Testis (tissue), 3 donors: ENCODE data around the gene DNM3. TPM values are rescaled to one million over a fixed set of nuclear protein-coding genes. Genes with fewer than 3 reads are reported as not detected.
"Not testable (repeated sequence)": the region's sequence is repeated elsewhere in the genome, so short reads cannot be mapped to it uniquely, and the experiment has no call there.

Source experiments
- DNase-seq: peaks from one replicate; pipeline ENCODE4 v3.0.0-alpha.2; 2019
- H3K27ac ChIP-seq, 2 donors: fragments of 200-600 bp; sonication (generic); one replicate each; pipeline ENCODE4 v1.5.1; 2019
- H3K27me3 ChIP-seq: fragments of 200-600 bp; sonication (generic); one replicate; pipeline ENCODE4 v1.5.1; 2019
- H3K36me3 ChIP-seq: fragments of 200-600 bp; sonication (generic); one replicate; pipeline ENCODE4 v1.5.1; 2017; ENCODE audit warnings: low read depth; ENCODE audit errors: missing control alignments
- H3K4me1 ChIP-seq: fragments of 200-600 bp; sonication (generic); one replicate; pipeline ENCODE4 v1.5.1; 2019
- H3K4me3 ChIP-seq, 2 donors: fragments of 200-600 bp; sonication (generic); one replicate each; pipeline ENCODE4 v1.5.1; 2017 to 2019
- H3K9me3 ChIP-seq: fragments of 200-600 bp; sonication (generic); one replicate; pipeline ENCODE4 v1.5.1; 2017
- CTCF ChIP-seq, 3 experiments: fragments of 450-650 bp in 2 of 3; fragments of 200-600 bp in 1 of 3; sonication (generic) in 1 of 3; IDR thresholded peaks; one replicate each; pipeline ENCODE4 v1.5.1; 2016 to 2019; ENCODE audit warnings: antibody characterized with exemption in 3 of 3, mild to moderate bottlenecking in 2 of 3, moderate library complexity in 1 of 3
- POLR2A ChIP-seq: fragments of 450-650 bp; IDR thresholded peaks from one replicate; pipeline ENCODE4 v1.6.1; 2017; ENCODE audit warnings: antibody characterized with exemption, mild to moderate bottlenecking, moderate library complexity
- WGBS, 2 donors: methylation state at CpG; one replicate each; pipeline ENCODE4 v1.1.5; 2018; 5-methylcytosine and 5-hydroxymethylcytosine counted together
- intact Hi-C: fragments of 100-400 bp; cut with DNase I; formaldehyde crosslinking; loops from one replicate; pipeline ENCODE4 v1.15.1; 2023; ENCODE audit warnings: low total_unique reads
- polyA plus RNA-seq: library from polyadenylated mRNA; stranded (reverse); fragments of 350-450 nt; fragmentation: Illumina TruSeq; extraction: RNeasy Lipid Tissue Mini Kit (QIAGEN cat#74804); gene quantifications from one replicate; pipeline ENCODE4 v1.2.3, GENCODE V29; 2014; ENCODE audit warnings: low read depth, low replicate concordance; ENCODE audit not compliant: insufficient read depth
- total RNA-seq, 2 donors: library from RNA; depleted of rRNA; stranded (reverse); fragments of >200 nt; gene quantifications; one replicate each; pipeline ENCODE4 v1.2.3, GENCODE V29; 2016

Gene DNM3
- total and polyA plus RNA-seq, 3 donors from 2014 or later = 4.9 to 10.2 (median 8.4) TPM

GRCh38 chr1:172019976-172020375, 178.7 kb downstream of the DNM3 start:
- H3K36me3 ChIP-seq = no peaks in the 10 kb centered on the region
- WGBS, 2 donors = 87 to 90% methylated on average over 3 of the region's 3 CpGs
- TF ChIP-seq POLR2A (no peak), CTCF (IDR thresholded peaks at IDR 0.05) (no peak)
- no peaks in the 10 kb centered on the region for H3K27me3 ChIP-seq
- no peaks in the 10 kb centered on the region for H3K4me1 ChIP-seq
- no peak overlapping the region for H3K27ac ChIP-seq
- H3K4me3 ChIP-seq = no peak overlapping the region
- DNase-seq = no peak
- H3K9me3 ChIP-seq = no peaks in the 10 kb centered on the region
- intact Hi-C loops = no loop called here

- 94 to 100% methylated on average over 5 of the region's 5 CpGs for WGBS, 2 donors
- no peak overlapping the region for H3K27ac ChIP-seq
- no peaks in the 10 kb centered on the region for H3K36me3 ChIP-seq
- TF ChIP-seq CTCF (IDR thresholded peaks at IDR 0.05) = no peak
- no peak for TF ChIP-seq POLR2A
- no peaks in the 10 kb centered on the region for H3K9me3 ChIP-seq
- no peaks in the 10 kb centered on the region for H3K27me3 ChIP-seq
- intact Hi-C loops = no loop called here
- H3K4me1 ChIP-seq = no peaks in the 10 kb centered on the region
- no peak overlapping the region for H3K4me3 ChIP-seq
- DNase-seq = no peak
These were observed 183.2 kb downstream of the DNM3 start for GRCh38 chr1:172024516-172024915.

- 80 to 90% methylated on average over 6 to 13 of the region's 13 CpGs for WGBS, 2 donors
- intact Hi-C loops = not testable (repeated sequence)
These were observed 183.8 kb downstream of the DNM3 start for GRCh38 chr1:172024944-172025738.

GRCh38 chr1:172040466-172040865, 199.2 kb downstream of the DNM3 start:
- no peaks in the 10 kb centered on the region for H3K36me3 ChIP-seq
- intact Hi-C loops = no loop called here
- no peaks in the 10 kb centered on the region for H3K4me1 ChIP-seq
- H3K4me3 ChIP-seq = no peak overlapping the region
- H3K27me3 ChIP-seq = no peaks in the 10 kb centered on the region
- H3K9me3 ChIP-seq = no peaks in the 10 kb centered on the region
- WGBS, 2 donors = 90 to 94% methylated on average over 5 of the region's 5 CpGs
- no peak for TF ChIP-seq CTCF (IDR thresholded peaks at IDR 0.05)
- TF ChIP-seq POLR2A = no peak
- no peak for DNase-seq
- no peak overlapping the region for H3K27ac ChIP-seq

More at GRCh38 chr1:172024944-172025738, 183.8 kb downstream of the DNM3 start:
- not testable (repeated sequence) for H3K4me3 ChIP-seq, H3K36me3 ChIP-seq, H3K27ac ChIP-seq, H3K4me1 ChIP-seq, H3K9me3 ChIP-seq, H3K27me3 ChIP-seq, DNase-seq

GRCh38 chr1:172041102-172041501, 199.8 kb downstream of the DNM3 start:
- Histone ChIP-seq H3K9me3 (no peaks in the 10 kb centered on the region), H3K4me3 (no peak overlapping the region), H3K36me3 (no peaks in the 10 kb centered on the region), H3K27ac (no peak overlapping the region), H3K27me3 (no peaks in the 10 kb centered on the region), H3K4me1 (no peaks in the 10 kb centered on the region)
- no peak for TF ChIP-seq CTCF (IDR thresholded peaks at IDR 0.05)
- TF ChIP-seq POLR2A = no peak
- no peak for DNase-seq
- intact Hi-C loops = no loop called here
